ENCODE data around the gene PUSL1.

The PUSL1 gene

DNA sequence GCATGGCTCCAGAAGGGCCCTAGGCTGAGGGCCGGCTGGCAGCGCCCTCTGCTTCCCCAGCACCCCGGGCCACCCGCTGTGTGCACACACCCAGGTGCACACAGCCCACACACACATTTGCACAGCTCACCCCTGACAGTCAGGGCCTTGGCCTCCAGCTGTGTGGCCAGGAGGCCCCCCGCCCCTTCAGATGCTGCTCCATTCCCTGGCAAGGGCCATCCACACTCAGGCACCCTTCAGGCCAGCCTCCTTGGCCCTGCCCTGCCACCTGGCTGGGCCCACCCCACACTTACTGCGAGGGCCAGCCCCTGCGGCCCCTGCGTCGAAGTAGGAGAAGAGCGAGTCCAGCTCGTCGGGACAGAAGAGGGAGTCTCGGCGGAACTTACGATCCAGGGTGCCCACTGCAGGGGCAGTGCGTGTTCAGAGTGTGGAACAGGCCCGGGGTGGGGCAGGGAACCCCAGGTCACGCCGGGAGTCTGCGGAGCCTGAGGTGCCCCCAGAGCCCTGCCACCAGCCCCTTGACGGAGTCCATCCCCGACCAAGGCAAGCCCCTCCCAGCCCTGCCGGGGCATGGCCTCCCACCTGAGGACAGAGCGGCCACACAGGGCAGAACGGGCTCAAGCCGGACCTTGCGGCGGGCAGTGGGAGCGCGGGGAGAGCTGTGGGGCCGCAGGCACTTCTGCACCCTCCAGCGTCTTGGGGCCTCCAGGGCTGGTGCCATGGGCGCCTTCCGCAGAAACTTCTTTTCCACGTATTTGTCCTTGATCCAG lies 13.1 kb upstream of the PUSL1 start:
- DNase-seq (ENCODE audit: low read depth) = no peak

- DNase-seq (ENCODE audit: low read depth) = no peak
Measured at GRCh38 chr1:1296070-1297061, 12.0 kb upstream of the PUSL1 start.

GRCh38 chr1:1297802-1298424 lies 10.5 kb upstream of the PUSL1 start:
- DNase-seq (ENCODE audit: low read depth) = no peak

DNA sequence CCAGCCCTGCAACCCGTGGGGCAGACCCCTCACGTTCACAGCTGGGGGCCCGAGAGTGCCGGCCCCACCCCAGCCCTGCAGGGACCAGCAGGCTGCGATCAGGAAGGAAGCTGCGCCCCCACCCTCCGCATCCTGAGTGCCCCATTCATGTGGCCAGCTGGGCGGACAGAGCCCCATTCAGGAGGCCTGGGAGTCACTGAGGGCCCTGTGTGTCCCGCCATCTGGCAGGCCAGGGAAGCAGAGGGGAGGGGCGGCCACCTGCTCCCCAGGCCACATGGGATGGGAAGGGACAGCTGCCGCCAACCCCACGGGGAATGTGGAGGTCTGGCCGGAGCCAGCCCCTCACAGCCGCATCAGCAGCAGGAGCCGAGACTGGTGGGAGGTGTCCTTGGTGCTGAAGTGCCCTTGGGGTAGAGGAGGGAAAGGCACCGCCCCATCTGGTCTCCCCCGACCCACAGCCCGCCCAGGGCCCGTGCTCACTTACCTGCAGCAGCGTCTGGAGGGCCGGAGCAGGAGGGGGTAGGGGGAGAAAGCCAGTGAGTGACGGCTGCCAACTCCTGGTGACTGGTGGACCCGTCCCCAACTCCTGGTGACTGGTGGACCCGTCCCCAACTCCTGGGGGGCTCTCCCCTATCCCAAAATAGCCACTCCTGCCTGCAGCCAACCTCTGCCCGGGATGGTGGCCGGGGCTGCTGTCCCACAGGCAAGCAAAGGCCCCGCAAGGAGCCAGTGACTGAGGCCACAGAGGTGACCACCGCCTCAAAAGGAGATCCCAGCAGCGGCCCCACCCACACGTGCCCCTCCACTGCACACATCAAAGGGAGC lies 9.3 kb upstream of the PUSL1 start:
- no peak for DNase-seq (ENCODE audit: low read depth)

DNA sequence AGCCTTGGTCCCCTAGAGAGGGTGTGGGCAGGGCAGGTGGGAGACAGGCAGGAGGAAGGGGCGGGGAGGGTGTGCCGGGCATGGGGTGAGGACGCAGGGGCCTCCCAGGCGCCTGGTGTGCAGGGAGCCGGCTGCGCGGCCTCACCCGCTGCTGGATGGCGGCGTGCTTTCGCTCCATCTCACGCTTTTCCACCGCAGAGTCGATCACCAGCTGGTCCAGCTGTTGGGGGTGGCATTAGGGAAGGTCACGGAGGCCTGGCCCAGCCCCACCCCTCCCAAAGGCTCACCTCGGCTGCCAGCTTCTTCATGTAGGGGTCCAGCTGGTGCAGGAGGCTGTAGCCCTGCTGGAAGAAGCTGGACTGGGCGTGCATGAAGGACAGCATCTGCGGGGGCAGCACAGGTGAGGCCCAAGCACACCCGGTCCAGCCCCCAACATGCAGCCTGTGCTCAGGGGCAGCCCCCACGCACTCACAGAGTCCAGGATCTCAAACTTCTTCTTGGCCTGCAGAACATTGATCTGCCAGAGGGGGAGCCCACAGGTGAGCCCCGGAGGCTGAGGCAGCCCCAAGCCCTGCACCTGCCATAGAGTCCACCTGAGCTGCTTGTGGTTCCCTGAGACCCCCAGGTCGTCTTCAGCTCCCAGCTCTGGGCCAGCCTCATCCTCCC lies 8.6 kb upstream of the PUSL1 start:
- no peak for DNase-seq (ENCODE audit: low read depth)

DNA sequence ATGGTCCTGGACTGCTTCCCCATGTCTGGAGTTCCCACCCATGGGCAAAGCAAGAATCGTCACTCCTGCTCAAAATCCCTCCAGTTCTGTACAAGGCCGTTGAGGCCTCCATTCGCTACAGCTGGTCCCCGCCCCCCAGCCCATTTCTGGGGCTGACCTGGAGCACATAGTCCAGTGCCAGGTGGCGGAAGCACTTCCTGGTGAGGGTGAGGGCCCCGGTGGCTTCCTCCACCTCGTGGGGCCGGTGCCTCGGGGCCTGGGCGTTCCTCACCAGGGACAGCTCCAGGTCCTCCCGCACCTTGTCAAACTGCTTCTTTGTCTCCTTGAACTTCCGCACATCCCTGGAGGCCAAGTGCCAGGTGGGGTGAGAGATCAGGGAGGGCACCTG lies 8.1 kb upstream of the PUSL1 start:
- DNase-seq (ENCODE audit: low read depth) = no peak

- no peak for DNase-seq (ENCODE audit: low read depth)
Measured at GRCh38 chr1:1302006-1302430, 6.4 kb upstream of the PUSL1 start.

GRCh38 chr1:1302951-1303509 lies 5.4 kb upstream of the PUSL1 start:
- DNase-seq (ENCODE audit: low read depth) = no peak

DNA sequence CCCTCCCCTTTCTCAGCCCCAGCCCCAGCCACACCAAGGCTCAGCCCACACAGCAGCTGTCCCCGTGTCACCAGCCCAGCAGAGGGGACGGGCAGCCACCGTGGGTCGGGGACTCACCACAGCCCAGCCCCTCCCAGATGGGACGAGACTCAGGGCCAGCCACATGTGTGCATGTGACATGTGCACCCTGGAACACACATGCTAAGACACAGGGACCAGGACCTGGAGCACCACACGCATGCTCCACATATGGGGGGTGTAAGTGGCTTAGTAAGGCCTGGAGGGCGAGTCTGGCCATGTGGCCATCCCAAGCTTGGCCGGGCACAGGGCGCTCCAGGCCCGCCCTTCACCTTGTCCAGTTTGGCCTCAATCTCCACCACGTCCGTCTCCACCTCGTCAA lies 4.7 kb upstream of the PUSL1 start:
- no peak for DNase-seq (ENCODE audit: low read depth)

- DNase-seq (ENCODE audit: low read depth) = no peak
Measured at GRCh38 chr1:1304331-1305299, 3.8 kb upstream of the PUSL1 start.

DNA sequence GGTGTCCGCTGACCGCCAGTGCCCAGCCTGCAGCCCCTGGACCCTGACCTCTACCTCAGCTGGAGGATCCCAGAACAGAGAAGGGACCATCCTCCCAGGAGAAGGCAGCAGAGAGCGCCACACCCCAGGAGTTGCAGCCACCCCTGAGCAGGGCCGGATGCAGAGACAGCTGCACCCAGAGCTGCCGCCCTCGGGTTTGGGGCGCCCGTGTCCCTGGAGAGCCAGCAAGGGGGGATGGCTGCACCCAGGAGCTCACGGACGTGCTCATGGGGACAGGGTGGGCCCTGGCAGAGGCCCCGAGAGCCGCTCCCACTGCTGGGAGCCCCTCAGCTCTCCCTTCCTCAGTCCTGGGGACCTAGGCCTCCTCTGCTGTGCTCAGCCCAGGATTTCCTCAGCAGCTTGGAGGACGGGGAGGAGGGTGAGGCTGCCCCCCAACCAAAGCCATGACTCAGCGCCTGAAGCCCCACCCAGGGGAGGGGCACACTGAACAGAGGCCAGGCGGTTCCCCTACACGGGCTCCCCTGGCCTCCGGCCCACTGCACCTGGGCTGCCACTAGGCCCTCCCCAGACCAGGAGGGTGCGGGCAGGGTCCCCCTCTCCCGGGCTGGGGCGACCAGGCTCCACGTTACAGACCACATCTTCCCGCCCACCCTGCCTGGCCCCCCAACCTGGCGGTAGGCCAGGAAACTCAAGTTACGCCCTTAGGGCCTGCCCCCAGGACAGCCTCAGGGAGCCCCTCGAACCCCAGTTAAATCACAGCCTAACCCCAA lies 2.9 kb upstream of the PUSL1 start:
- DNase-seq (ENCODE audit: low read depth) = peak; percentile 67

GRCh38 chr1:1306070-1306660 lies 2.2 kb upstream of the PUSL1 start:
- DNase-seq (ENCODE audit: low read depth) = no peak

DNA sequence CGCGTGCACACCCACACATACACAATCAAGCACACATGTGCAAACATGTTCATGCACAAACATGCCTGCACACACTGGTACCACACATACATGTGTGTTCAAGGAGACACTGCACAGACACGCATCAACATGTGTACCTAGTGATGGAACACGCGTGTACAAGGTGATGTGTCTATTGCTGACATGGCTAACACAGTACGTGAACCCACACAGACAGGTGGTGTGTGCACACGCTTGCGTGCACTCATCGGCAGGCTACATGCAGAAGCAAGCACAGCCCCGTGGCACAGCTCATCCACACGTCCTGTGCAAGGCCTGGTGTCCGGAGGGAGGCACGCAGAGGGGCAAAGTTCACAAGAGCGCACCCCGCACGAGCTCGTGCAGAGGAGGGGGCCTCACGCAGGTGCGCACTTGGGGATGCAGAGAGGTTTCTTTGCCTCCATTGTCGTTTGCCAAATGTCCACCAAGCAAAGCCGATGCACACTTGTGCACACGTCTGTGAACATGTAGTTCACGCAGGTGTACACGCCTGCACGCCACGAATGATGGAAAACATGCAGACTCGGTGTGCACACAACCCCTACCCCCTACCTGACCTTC lies 1.6 kb upstream of the PUSL1 start:
- no peak for DNase-seq (ENCODE audit: low read depth)

- no peak for DNase-seq (ENCODE audit: low read depth)
Measured at GRCh38 chr1:1307261-1307922, 1.0 kb upstream of the PUSL1 start.

- DNase-seq (ENCODE audit: low read depth) = no peak
Measured at GRCh38 chr1:1308756-1309250, 406 bp downstream of the PUSL1 start.

- DNase-seq (ENCODE audit: low read depth) = no peak
Measured at GRCh38 chr1:1309251-1310108, 1.1 kb downstream of the PUSL1 start.

DNA sequence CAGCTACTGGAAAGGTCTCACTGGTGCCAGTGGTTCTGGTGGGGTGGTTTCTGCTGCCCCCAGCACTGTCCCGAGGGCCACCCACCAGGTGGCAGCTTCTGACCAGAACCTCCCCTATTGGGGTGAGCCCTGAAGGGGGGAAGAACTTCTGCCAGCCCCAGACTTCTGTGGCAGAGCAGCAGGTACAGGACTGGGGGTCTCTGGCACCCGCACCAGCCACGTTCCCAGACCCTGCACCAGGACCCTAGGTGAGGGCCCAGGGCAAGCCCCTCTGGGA lies 1.6 kb downstream of the PUSL1 start:
- DNase-seq (ENCODE audit: low read depth) = no peak

All from activated T-cell treated with anti-CD3 and anti-CD28 coated beads for 1 hour (primary cell).